ENCODE results near the gene CPA5. TPM values are rescaled to one million over a fixed set of nuclear protein-coding genes. Genes with fewer than 3 reads are reported as not detected.

The CPA5 gene
- polyA plus RNA-seq, 1 of the 3 experiments (the other 2 are of a cell fraction) = 1.3 TPM

DNA sequence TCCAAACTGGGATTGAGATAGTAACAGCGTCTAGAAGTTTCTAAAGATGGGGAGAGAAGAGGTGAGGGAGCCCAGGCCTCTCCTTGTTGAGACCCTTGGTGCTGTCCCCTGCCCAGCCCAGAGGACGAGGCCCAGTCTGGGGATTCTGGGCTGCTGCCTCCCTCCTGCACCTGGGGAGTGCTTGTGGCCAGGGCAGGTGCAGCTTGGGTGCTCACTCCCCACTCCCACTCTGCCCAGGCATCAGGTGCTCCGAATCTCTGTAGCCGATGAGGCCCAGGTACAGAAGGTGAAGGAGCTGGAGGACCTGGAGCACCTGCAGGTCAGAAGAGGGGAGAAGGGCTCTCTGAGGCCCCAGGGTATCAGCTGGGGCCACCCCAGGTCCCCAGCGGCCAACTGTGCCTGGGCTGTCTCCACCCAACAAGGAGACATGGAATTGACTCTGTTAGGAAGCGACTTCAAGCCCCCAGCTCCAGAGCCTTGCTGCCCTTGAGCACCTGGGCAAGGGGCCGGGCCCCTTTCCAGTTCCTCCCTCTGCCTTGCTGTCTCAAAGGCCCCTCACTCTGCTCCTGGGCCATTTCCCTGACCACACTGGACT lies 36.3 kb downstream of the CPA5 start:
- peaks cover 0 to 20% of the 10 kb centered on the region in 2 experiments; a peak in 1 of 4 replicates for H3K4me1 ChIP-seq (ENCODE audit: control insufficient read depth in 1 of 2, insufficient read depth in 2 of 2, low read depth in 1 of 2, low read length in 1 of 2)
- no peak overlapping the region for H3K4me3 ChIP-seq (ENCODE audit: low read depth in 2 of 2, low read length in 1 of 2)
- no peaks in the 10 kb centered on the region for H3F3A ChIP-seq (replicated peaks; ENCODE audit: insufficient read depth)
- H3K27ac ChIP-seq (ENCODE audit: low read depth in 2 of 2, low read length in 1 of 2) = peak overlapping the region in 1 of 2 experiments; percentile 84; a peak in 2 of 4 replicates
- no peak overlapping the region for H2AFZ ChIP-seq (ENCODE audit: low read depth)
- H4K20me1 ChIP-seq (ENCODE audit: insufficient read depth) = no peaks in the 10 kb centered on the region
- no peaks in the 10 kb centered on the region for H3K36me3 ChIP-seq (replicated peaks in 1 of 2; ENCODE audit: control insufficient read depth in 1 of 2, insufficient read depth in 2 of 2, low read length in 1 of 2)
- TF ChIP-seq RXRA (IDR thresholded peaks at IDR 0.05; ENCODE audit: borderline replicate concordance, low read depth) (no peak), MXI1 (IDR thresholded peaks at IDR 0.05; ENCODE audit: low read depth, low read length) (no peak), NFIC (IDR thresholded peaks at IDR 0.05; ENCODE audit: borderline replicate concordance) (no peak)
- TF ChIP-seq, protein P1, sequence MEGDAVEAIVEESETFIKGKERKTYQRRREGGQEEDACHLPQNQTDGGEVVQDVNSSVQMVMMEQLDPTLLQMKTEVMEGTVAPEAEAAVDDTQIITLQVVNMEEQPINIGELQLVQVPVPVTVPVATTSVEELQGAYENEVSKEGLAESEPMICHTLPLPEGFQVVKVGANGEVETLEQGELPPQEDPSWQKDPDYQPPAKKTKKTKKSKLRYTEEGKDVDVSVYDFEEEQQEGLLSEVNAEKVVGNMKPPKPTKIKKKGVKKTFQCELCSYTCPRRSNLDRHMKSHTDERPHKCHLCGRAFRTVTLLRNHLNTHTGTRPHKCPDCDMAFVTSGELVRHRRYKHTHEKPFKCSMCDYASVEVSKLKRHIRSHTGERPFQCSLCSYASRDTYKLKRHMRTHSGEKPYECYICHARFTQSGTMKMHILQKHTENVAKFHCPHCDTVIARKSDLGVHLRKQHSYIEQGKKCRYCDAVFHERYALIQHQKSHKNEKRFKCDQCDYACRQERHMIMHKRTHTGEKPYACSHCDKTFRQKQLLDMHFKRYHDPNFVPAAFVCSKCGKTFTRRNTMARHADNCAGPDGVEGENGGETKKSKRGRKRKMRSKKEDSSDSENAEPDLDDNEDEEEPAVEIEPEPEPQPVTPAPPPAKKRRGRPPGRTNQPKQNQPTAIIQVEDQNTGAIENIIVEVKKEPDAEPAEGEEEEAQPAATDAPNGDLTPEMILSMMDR (IDR thresholded peaks at IDR 0.05) = no peak
- H3K9me2 ChIP-seq = no peaks in the 10 kb centered on the region
- H3K79me2 ChIP-seq (ENCODE audit: insufficient read depth) = no peaks in the 10 kb centered on the region
- DNase-seq = no peak
- H3K4me2 ChIP-seq = no peak overlapping the region
- WGBS (ENCODE audit: low lambda C conversion rate) = 97% methylated on average over 6 of the region's 7 CpGs
- H3K27me3 ChIP-seq (ENCODE audit: insufficient read depth) = no peaks in the 10 kb centered on the region
- H3K9ac ChIP-seq = no peak overlapping the region
- ChIA-PET POLR2A (no interaction called here), CTCF (interaction anchor here (1.4 kb wide), 1 partner anchor 12 kb away, joined by 5 read pairs; no protein-coding TSS in a partner anchor)
- no peaks in the 10 kb centered on the region for H3K9me3 ChIP-seq

DNA sequence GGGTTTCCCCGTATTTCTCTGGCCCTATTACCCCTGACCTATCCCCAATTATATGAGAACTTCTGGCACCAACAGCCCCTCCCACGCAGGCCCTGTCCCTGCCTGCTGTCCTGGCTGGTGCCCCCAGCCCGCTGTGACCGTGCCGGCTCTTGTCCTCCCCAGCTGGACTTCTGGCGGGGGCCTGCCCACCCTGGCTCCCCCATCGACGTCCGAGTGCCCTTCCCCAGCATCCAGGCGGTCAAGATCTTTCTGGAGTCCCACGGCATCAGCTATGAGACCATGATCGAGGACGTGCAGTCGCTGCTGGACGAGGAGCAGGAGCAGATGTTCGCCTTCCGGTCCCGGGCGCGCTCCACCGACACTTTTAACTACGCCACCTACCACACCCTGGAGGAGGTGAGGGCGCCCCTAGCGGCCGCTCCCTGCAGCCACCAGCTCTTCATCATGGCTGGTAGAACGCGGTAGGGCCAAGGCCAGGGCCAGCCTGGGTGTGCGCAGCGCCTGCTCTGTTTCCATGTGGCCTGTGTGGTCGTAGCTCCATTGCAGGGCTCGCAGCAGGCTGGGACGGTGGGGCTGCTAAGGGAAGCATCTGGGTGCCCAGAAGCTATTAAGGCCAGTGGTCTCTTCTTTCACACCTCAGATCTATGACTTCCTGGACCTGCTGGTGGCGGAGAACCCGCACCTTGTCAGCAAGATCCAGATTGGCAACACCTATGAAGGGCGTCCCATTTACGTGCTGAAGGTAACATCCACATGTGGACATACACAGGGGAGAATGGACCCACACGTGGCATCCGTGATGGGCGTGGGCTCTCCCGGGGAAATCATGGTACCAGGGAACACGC lies 37.1 kb downstream of the CPA5 start:
- H3K9me2 ChIP-seq = no peaks in the 10 kb centered on the region
- H4K20me1 ChIP-seq (ENCODE audit: insufficient read depth) = no peaks in the 10 kb centered on the region
- H3K9ac ChIP-seq = no peak overlapping the region
- no peak for TF ChIP-seq SIN3A (IDR thresholded peaks at IDR 0.05; ENCODE audit: borderline replicate concordance, low read depth, low read length)
- TF ChIP-seq, protein P1 (IDR thresholded peaks at IDR 0.05) = 0 out of 2 replicates have a peak, but pooled peaks have one; percentile 11
- H3K9me3 ChIP-seq = no peaks in the 10 kb centered on the region
- no peaks in the 10 kb centered on the region for H3K79me2 ChIP-seq (ENCODE audit: insufficient read depth)
- H3K4me1 ChIP-seq (ENCODE audit: control insufficient read depth in 1 of 2, insufficient read depth in 2 of 2, low read depth in 1 of 2, low read length in 1 of 2) = peaks cover 0 to 20% of the 10 kb centered on the region in 2 experiments; a peak in 1 of 4 replicates
- no peaks in the 10 kb centered on the region for H3F3A ChIP-seq (replicated peaks; ENCODE audit: insufficient read depth)
- no peak overlapping the region for H2AFZ ChIP-seq (ENCODE audit: low read depth)
- no peak overlapping the region for H3K27ac ChIP-seq (ENCODE audit: low read depth in 2 of 2, low read length in 1 of 2)
- no peak overlapping the region for H3K4me2 ChIP-seq
- ChIA-PET POLR2A (no interaction called here), CTCF (interaction anchor here (1.4 kb wide), 1 partner anchor 11 kb away, joined by 5 read pairs; no protein-coding TSS in a partner anchor)
- DNase-seq = no peak
- no peaks in the 10 kb centered on the region for H3K36me3 ChIP-seq (replicated peaks in 1 of 2; ENCODE audit: control insufficient read depth in 1 of 2, insufficient read depth in 2 of 2, low read length in 1 of 2)
- 93% methylated on average over 41 of the region's 41 CpGs for WGBS (ENCODE audit: low lambda C conversion rate)
- H3K27me3 ChIP-seq (ENCODE audit: insufficient read depth) = no peaks in the 10 kb centered on the region
- no peak overlapping the region for H3K4me3 ChIP-seq (ENCODE audit: low read depth in 2 of 2, low read length in 1 of 2)

All from SK-N-SH (cell line).